GM18907 (cell line): ENCODE data around the gene SULT1A1.
"Not testable (repeated sequence)": the region's sequence is repeated elsewhere in the genome, so short reads cannot be mapped to it uniquely, and the experiment has no call there.

ENCODE experiments used
- ATAC-seq: cut with Tn5 transposase; IDR thresholded peaks from one replicate; pipeline ENCODE4 v1.9.1; 2021; ENCODE audit warnings: mild to moderate bottlenecking, moderate library complexity; ENCODE audit not compliant: unreplicated experiment

SULT1A1 gene

GRCh38 chr16:28592511-28592910 is 17.3 kb downstream of the SULT1A1 start:
- no peak for ATAC-seq

DNA sequence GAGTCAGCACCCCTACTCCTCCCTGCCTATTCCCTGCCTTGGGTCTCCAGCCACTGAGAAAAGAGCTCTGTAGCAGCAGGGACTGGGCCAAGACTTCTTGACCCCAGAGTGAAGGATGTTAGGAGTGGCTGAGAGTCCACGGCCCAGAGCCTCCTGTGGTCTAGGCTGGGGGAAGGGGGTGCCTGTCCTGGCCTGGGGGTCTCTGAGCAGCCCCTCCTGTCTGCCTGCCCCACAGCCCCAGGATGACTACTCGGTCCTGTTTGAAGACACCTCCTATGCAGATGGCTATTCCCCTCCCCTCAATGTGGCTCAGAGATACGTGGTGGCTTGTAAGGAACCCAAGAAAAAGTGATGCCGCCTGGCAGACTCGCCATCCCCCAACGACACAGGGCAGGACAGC is 18.5 kb downstream of the SULT1A1 start:
- no peak for ATAC-seq

DNA sequence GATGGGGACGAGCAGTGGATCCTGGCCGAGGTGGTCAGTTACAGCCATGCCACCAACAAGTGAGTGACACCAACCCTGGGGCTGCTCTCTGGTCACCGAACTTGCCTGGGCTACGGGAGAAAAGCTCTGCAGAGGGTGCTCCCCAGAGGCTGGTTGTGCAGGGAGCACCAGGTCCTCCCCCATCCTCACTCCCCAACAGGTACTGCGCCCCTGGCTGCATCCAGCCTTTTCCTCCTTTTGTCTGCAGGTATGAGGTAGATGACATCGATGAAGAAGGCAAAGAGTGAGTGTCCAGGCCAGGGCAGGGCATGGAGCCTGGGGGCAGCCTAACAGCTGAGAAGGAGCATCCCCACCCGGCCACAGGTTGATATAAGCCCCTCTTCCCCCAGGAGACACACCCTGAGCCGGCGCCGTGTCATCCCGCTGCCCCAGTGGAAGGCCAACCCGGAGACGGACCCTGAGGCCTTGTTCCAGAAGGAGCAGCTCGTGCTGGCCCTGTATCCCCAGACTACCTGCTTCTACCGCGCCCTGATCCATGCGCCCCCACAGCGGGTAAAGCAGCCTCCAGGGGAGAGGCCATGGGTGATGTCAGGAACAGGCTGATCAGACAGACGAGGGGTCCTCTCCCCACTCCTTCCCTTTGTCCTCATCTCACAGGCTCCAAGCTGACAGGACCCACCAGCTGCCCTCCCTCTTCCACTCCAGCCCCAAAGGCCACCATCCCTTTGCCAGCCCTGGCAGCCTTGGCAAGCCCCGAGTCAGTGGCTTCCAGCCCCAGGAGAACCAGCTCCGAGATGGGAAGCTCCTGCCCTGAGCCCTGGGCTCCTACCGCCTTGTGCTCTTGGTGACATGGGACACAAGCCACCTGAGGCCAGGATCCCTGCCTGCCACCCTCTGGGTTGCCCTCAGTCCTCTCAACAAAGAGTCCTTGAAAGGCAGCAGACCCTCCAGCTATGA is 19.2 kb downstream of the SULT1A1 start:
- ATAC-seq: no peak

DNA sequence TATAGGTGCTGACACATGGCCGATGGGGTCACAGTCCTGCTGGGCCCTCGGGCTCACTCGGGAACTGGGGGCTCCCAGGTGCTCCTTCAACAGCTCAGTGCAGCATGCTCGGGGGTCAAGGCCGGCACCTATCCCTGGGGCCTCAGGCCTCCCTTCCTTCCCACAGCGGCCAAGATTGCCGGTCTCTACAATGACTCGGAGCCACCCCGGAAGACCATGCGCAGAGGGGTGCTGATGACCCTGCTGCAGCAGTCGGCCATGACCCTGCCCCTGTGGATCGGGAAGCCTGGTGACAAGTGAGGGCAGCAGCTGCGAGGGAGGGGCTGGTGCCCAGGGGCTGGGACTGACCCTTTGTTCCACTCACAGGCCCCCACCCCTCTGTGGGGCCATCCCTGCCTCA is 19.9 kb downstream of the SULT1A1 start:
- ATAC-seq: no peak

DNA sequence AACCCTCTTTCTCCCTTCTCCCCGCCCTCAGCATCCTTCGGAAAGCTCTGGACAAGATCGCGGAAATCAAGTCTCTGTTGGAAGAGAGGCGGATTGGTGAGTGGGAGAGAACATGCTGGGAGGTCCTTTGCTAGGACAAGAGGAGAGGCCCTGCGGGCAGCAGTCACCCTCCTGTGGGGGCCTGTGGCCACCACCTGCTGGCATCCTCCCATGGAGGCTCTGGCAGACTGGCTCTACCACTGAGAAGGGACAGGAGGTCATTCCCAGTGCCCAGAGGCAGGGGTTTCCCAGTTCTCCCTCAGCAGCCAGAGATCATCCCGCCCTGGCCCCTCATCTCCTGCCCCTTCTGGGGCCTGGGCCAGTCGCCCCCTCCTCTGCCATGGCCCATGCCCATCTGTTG is 20.8 kb downstream of the SULT1A1 start:
- ATAC-seq: no peak

GRCh38 chr16:28587386-28587785 is 22.5 kb downstream of the SULT1A1 start:
- no peak for ATAC-seq

- ATAC-seq: no peak
Measured at GRCh38 chr16:28586466-28586865, 23.4 kb downstream of the SULT1A1 start.

- no peak for ATAC-seq
Measured at GRCh38 chr16:28585674-28586073, 24.2 kb downstream of the SULT1A1 start.

- ATAC-seq: no peak
Measured at GRCh38 chr16:28580726-28581315, 29.0 kb downstream of the SULT1A1 start.

GRCh38 chr16:28575446-28576109 is 34.3 kb downstream of the SULT1A1 start:
- ATAC-seq: no peak

GRCh38 chr16:28574925-28575324 is 34.9 kb downstream of the SULT1A1 start:
- no peak for ATAC-seq

GRCh38 chr16:28573738-28574718 is 35.8 kb downstream of the SULT1A1 start:
- ATAC-seq: no peak

DNA sequence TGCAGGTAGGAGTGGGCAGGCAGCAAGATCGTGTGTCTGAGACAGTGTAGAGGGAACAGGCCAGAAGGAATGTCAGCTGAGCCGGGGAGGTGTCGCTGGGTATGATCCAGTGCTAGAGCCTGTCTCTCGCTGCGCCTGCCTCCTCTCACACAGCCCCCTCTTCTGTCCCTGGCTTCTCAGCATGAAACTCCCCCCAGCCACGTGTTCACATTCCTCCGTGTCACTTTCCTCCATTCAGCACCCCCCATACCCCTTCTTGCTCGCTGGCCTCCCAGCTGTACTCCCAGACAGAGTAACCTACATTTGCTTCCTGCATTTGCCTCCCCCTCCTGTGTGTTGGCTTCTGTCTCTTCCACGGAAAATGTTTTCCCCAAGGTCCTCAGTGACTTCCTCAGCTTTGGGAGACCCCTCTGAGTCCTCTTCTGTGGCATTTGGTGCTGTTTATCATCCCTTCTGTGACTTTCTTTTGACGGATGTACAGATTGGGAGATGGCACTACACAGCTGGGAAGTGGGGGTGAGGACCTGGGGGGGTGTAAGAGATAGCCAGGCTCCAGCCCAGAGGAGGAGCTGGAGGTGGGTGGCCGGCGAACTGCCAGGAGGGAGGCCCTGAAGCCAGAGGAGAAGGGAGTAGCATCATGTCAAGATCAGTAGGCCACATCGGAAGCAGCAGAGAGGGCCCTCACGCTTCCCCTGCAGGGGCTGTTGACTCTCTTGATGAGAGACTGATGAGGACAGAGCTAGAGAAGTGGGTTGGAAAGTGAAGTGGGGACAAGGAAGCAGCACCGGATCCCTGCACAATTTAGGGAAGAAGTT is 36.9 kb downstream of the SULT1A1 start:
- no peak for ATAC-seq

- ATAC-seq: no peak
Measured at GRCh38 chr16:28569968-28570752, 39.7 kb downstream of the SULT1A1 start.

GRCh38 chr16:28569021-28569420 is 40.8 kb downstream of the SULT1A1 start:
- ATAC-seq: no peak

GRCh38 chr16:28567292-28567691 is 42.6 kb downstream of the SULT1A1 start:
- ATAC-seq: no peak

GRCh38 chr16:28566233-28566925 is 43.5 kb downstream of the SULT1A1 start:
- ATAC-seq: not testable (repeated sequence)

GRCh38 chr16:28563218-28563617 is 46.6 kb downstream of the SULT1A1 start:
- no peak for ATAC-seq
